ENCODE results near the gene XG.

The XG gene

GRCh38 chrX:2823795-2824386 lies 72.1 kb downstream of the XG start:
- no peak for DNase-seq

GRCh38 chrX:2824886-2825285 lies 73.0 kb downstream of the XG start:
- DNase-seq: no peak

GRCh38 chrX:2828344-2828958 lies 76.6 kb downstream of the XG start, which contains the start of gene GYG2:
Gene GYG2, plus strand, starts transcription at chrX:2828930. Its CDS starts 1,259 bp downstream, at chrX:2830189.
- DNase-seq: no peak

- DNase-seq: no peak
Measured at GRCh38 chrX:2828959-2829411, 77.1 kb downstream of the XG start.

- no peak for DNase-seq
Measured at GRCh38 chrX:2829469-2830246, 77.8 kb downstream of the XG start.

- no peak for DNase-seq
Measured at GRCh38 chrX:2831471-2832228, 79.8 kb downstream of the XG start.

- DNase-seq: no peak
Measured at GRCh38 chrX:2837961-2838360, 86.1 kb downstream of the XG start.

GRCh38 chrX:2840961-2841360 lies 89.1 kb downstream of the XG start:
- no peak for DNase-seq

GRCh38 chrX:2841537-2841936 lies 89.7 kb downstream of the XG start:
- no peak for DNase-seq

- DNase-seq: no peak
Measured at GRCh38 chrX:2846992-2847391, 95.2 kb downstream of the XG start.

- no peak for DNase-seq
Measured at GRCh38 chrX:2848871-2849301, 97.0 kb downstream of the XG start.

- DNase-seq: no peak
Measured at GRCh38 chrX:2854918-2855317, 103.1 kb downstream of the XG start.

GRCh38 chrX:2855761-2856160 lies 103.9 kb downstream of the XG start:
- no peak for DNase-seq

GRCh38 chrX:2857566-2857965 lies 105.7 kb downstream of the XG start:
- DNase-seq: no peak

GRCh38 chrX:2859197-2859797 lies 107.5 kb downstream of the XG start:
- no peak for DNase-seq

- DNase-seq: no peak
Measured at GRCh38 chrX:2862404-2862803, 110.6 kb downstream of the XG start.

- DNase-seq: no peak
Measured at GRCh38 chrX:2863646-2864045, 111.8 kb downstream of the XG start.

All from NCI-H1930 (cell line).